K562 (cell line): ENCODE results near the gene ZNF382. TPM values are rescaled to one million over a fixed set of nuclear protein-coding genes. Genes with fewer than 3 reads are reported as not detected.

Source experiments
- CCNT2 ChIP-seq: IDR thresholded peaks from 2 replicates; pipeline ENCODE4 v1.6.1; 2011; ENCODE audit warnings: borderline replicate concordance, low read depth, mild to moderate bottlenecking, moderate library complexity, mixed read lengths, low read length; ENCODE audit not compliant: insufficient read length; ENCODE audit errors: extremely low read depth
- CTBP1 ChIP-seq: fragments of 450-650 bp; IDR thresholded peaks from 2 replicates; pipeline ENCODE4 v1.6.1; 2016; ENCODE audit warnings: borderline replicate concordance
- GABPA ChIP-seq: fragments of 200-800 bp; sonication (Bioruptor generic); conservative IDR thresholded peaks from 2 replicates; pipeline ENCODE4 v1.6.1; 2016; ENCODE audit warnings: low read depth, missing genetic modification characterization, missing compliant biosample characterization
- HDAC3 ChIP-seq: fragments of 450-650 bp; IDR thresholded peaks from 2 replicates; pipeline ENCODE4 v1.6.1; 2018; ENCODE audit warnings: borderline replicate concordance, mild to moderate bottlenecking, moderate library complexity; ENCODE audit not compliant: partially characterized antibody
- KLF13 ChIP-seq: fragments of 450-650 bp; IDR thresholded peaks from 2 replicates; pipeline ENCODE4 v1.6.1; 2016; ENCODE audit warnings: missing genetic modification characterization, low read depth, mild to moderate bottlenecking, missing compliant biosample characterization, moderate library complexity, borderline replicate concordance
- KLF16 ChIP-seq: IDR thresholded peaks from 2 replicates; pipeline ENCODE4 v1.6.1; 2016; ENCODE audit warnings: antibody characterized with exemption
- NCOA6 ChIP-seq: fragments of 450-650 bp; IDR thresholded peaks from 2 replicates; pipeline ENCODE4 v1.6.1; 2017; ENCODE audit warnings: mild to moderate bottlenecking
- NR1H2 ChIP-seq: sonication (generic); formaldehyde crosslinking; IDR thresholded peaks from 2 replicates; pipeline ENCODE4 v1.4.0; 2020; ENCODE audit warnings: mild to moderate bottlenecking, missing genetic modification reagents
- RBM14 ChIP-seq: fragments of 200-400 bp; formaldehyde crosslinking; IDR thresholded peaks from 2 replicates; pipeline ENCODE4 v1.6.1; 2018; ENCODE audit warnings: low read depth, mild to moderate bottlenecking, low read length, moderate library complexity, borderline replicate concordance; ENCODE audit not compliant: insufficient read depth
- SPI1 ChIP-seq: IDR thresholded peaks from 2 replicates; pipeline ENCODE4 v1.6.1; 2011; ENCODE audit warnings: low read depth, low read length, control low read depth, borderline replicate concordance
- TAF9B ChIP-seq: fragments of 450-650 bp; IDR thresholded peaks from 2 replicates; pipeline ENCODE4 v1.6.1; 2018; ENCODE audit warnings: mild to moderate bottlenecking; ENCODE audit not compliant: partially characterized antibody
- TARDBP ChIP-seq: fragments of 450-650 bp; IDR thresholded peaks from 2 replicates; pipeline ENCODE4 v1.6.1; 2016
- TBL1XR1 ChIP-seq, 2 experiments: IDR thresholded peaks; 2 replicates each; pipeline ENCODE4 v1.6.1; 2012; ENCODE audit warnings: improper control_type of control experiment in 2 of 2, low read length in 2 of 2, mild to moderate bottlenecking in 1 of 2
- TFAM ChIP-seq: fragments of 250-450 bp; sonication (Bioruptor Pico); conservative IDR thresholded peaks from 2 replicates; pipeline ENCODE4 v1.5.0; 2021; ENCODE audit warnings: mild to moderate bottlenecking, moderate library complexity
- ZBTB11 ChIP-seq, 3 experiments: fragments of 200-800 bp in 1 of 3; fragments of 250-450 bp in 1 of 3; fragments of 450-650 bp in 1 of 3; sonication (Bioruptor Pico) in 1 of 3; sonication (Bioruptor generic) in 1 of 3; formaldehyde crosslinking in 1 of 3; IDR thresholded peaks; 2 replicates each; pipeline versions ENCODE4 v1.6.1 to v1.8.0; 2016 to 2022; ENCODE audit warnings: mild to moderate bottlenecking in 2 of 3, missing genetic modification characterization in 2 of 3, missing compliant biosample characterization in 1 of 3, moderate library complexity in 1 of 3
- ZFPM2 ChIP-seq: fragments of 250-450 bp; sonication (Bioruptor Pico); IDR thresholded peaks from 2 replicates; pipeline ENCODE4 v1.5.1; 2022; ENCODE audit warnings: mild to moderate bottlenecking
- ZNF175 ChIP-seq: fragments of 200-800 bp; sonication (Bioruptor generic); IDR thresholded peaks from 2 replicates; pipeline ENCODE4 v1.6.1; 2016; ENCODE audit warnings: low read depth, mild to moderate bottlenecking, missing genetic modification characterization, missing compliant biosample characterization
- ZNF408 ChIP-seq: fragments of 250-450 bp; sonication (Bioruptor Pico); IDR thresholded peaks from 2 replicates; pipeline ENCODE4 v1.4.0; 2020; ENCODE audit warnings: low read depth, mild to moderate bottlenecking, moderate library complexity
- ZNF699 ChIP-seq: fragments of 250-450 bp; sonication (Bioruptor Pico); IDR thresholded peaks from 2 replicates; pipeline ENCODE4 v1.8.0; 2021; ENCODE audit warnings: mild to moderate bottlenecking, moderate library complexity; ENCODE audit not compliant: insufficient replicate concordance
- polyA plus RNA-seq, 8 experiments: library from polyadenylated mRNA; depleted of rRNA in 4 of 8; stranded (reverse) in 5 of 8; unstranded in 3 of 8; fragments of >200 nt; fragmentation: Nextera tagmentation in 2 of 8; fragmentation: Illumina TruSeq in 1 of 8; extraction: Ambion mirVana in 2 of 8; extraction: Trizol in 1 of 8; gene quantifications; 2 replicates each; pipeline versions ENCODE4 v1.2.1 to v1.2.3, GENCODE V29; 2011 to 2014; ENCODE audit warnings: inconsistent platforms in 1 of 8, missing spikeins in 1 of 8
- total RNA-seq, 7 experiments: library from RNA; depleted of rRNA in 6 of 7; stranded (reverse); fragments of >200 nt in 6 of 7; fragmentation: Illumina TruSeq in 2 of 7; extraction: Trizol in 2 of 7; gene quantifications; 2 replicates each; pipeline versions ENCODE4 v1.2.1 to v1.2.3, GENCODE V29; 2011 to 2021; ENCODE audit warnings: low replicate concordance in 1 of 7
- TF ChIP-seq, protein P1 (sequence below), 2 experiments: fragments of 450-650 bp in 1 of 2; IDR thresholded peaks; 2 replicates each; pipeline ENCODE4 v1.6.1; 2011 to 2017; ENCODE audit warnings: low read depth in 2 of 2, antibody characterized with exemption in 1 of 2, borderline replicate concordance in 1 of 2, low read length in 1 of 2, mild to moderate bottlenecking in 1 of 2, mixed read lengths in 1 of 2; ENCODE audit not compliant: control insufficient read depth in 1 of 2

Gene ZNF382
- total and polyA plus RNA-seq, 9 of the 15 experiments (the other 6 are each of a cell fraction or from before 2014, with no cell fraction given) = 0.04 to 0.27 (median 0.16) TPM; not detected in 5

- TF ChIP-seq, protein P1, sequence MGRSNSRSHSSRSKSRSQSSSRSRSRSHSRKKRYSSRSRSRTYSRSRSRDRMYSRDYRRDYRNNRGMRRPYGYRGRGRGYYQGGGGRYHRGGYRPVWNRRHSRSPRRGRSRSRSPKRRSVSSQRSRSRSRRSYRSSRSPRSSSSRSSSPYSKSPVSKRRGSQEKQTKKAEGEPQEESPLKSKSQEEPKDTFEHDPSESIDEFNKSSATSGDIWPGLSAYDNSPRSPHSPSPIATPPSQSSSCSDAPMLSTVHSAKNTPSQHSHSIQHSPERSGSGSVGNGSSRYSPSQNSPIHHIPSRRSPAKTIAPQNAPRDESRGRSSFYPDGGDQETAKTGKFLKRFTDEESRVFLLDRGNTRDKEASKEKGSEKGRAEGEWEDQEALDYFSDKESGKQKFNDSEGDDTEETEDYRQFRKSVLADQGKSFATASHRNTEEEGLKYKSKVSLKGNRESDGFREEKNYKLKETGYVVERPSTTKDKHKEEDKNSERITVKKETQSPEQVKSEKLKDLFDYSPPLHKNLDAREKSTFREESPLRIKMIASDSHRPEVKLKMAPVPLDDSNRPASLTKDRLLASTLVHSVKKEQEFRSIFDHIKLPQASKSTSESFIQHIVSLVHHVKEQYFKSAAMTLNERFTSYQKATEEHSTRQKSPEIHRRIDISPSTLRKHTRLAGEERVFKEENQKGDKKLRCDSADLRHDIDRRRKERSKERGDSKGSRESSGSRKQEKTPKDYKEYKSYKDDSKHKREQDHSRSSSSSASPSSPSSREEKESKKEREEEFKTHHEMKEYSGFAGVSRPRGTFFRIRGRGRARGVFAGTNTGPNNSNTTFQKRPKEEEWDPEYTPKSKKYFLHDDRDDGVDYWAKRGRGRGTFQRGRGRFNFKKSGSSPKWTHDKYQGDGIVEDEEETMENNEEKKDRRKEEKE (IDR thresholded peaks at IDR 0.05; ENCODE audit: borderline replicate concordance in 1 of 2, control insufficient read depth in 1 of 2, low read depth in 2 of 2, low read length in 1 of 2) = no peak
- TF ChIP-seq ZFPM2 (CRISPR knock-in tag) (no peak), NR1H2 (CRISPR knock-in tag) (peak; percentile 94; the same call in 1 of the 2 replicates), KLF16 (no peak), NCOA6 (no peak), ZBTB11 (CRISPR knock-in tag; IDR thresholded peaks at IDR 0.05) (peak in 1 of 3 experiments; percentile 81; a peak in 2 of 6 replicates), ZNF408 (no peak), SPI1 (peak; percentile 32; the same call in 1 of the 2 replicates), TFAM (CRISPR knock-in tag) (no peak), ZNF175 (CRISPR knock-in tag) (no peak), ZNF699 (no peak), HDAC3 (no peak), TBL1XR1 (IDR thresholded peaks at IDR 0.05; ENCODE audit: low read length in 2 of 2) (peak in 1 of 2 experiments; percentile 59; a peak in 2 of 4 replicates), GABPA (tag) (peak; percentile 98), TARDBP (no peak), RBM14 (no peak), CTBP1 (peak; percentile 37; the same call in 1 of the 2 replicates), TAF9B (peak; percentile 67), KLF13 (tag) (peak; percentile 47; the same call in 1 of the 2 replicates), CCNT2 (peak; percentile 38)
Measured at GRCh38 chr19:36573020-36573894, 31.9 kb upstream of the ZNF382 start, which contains the start of gene ZNF529 (continued).
